ENCODE measurements around the gene COLEC11. TPM values are rescaled to one million over a fixed set of nuclear protein-coding genes. Genes with fewer than 3 reads are reported as not detected.

The COLEC11 gene
- total RNA-seq, 2 experiments from 2014 or later: 0.47 TPM; not detected in 1

- Histone ChIP-seq H3K27ac (ENCODE audit: low read depth in 1 of 2, low read length in 2 of 2) (no peak overlapping the region), H3K36me3 (ENCODE audit: insufficient read depth, low read length) (no peaks in the 10 kb centered on the region), H3K27me3 (ENCODE audit: control insufficient read depth in 1 of 2, insufficient read depth in 2 of 2, low read length in 2 of 2) (no peaks in the 10 kb centered on the region), H3K9me3 (ENCODE audit: control insufficient read depth in 1 of 2, insufficient read depth in 1 of 2, low read length in 2 of 2) (no peaks in the 10 kb centered on the region), H3K4me1 (ENCODE audit: insufficient read depth, low read length) (no peaks in the 10 kb centered on the region), H3K4me3 (ENCODE audit: low read length) (no peak overlapping the region)
- Mint-ChIP-seq H3K36me3 (ENCODE audit: low read depth) (no peaks in the 10 kb centered on the region), H3K9me3 (no peaks in the 10 kb centered on the region), H3K27me3 (no peaks in the 10 kb centered on the region), H3K4me3 (no peak overlapping the region), H3K4me1 (ENCODE audit: low read depth) (no peaks in the 10 kb centered on the region), H3K27ac (no peak overlapping the region)
- intact Hi-C loops (cut with DNase I, micrococcal nuclease): no loop called here
- ChIA-PET CTCF (no interaction called here), POLR2A (no interaction called here)
- no peak for ATAC-seq (ENCODE audit: poor library complexity)
- DNase-seq: peak in 1 of 14 experiments; percentile 15
- TF ChIP-seq CTCF (IDR thresholded peaks at IDR 0.05): no peak
Measured at GRCh38 chr2:3637311-3637675, 42.4 kb downstream of the COLEC11 start.

GRCh38 chr2:3637692-3638455 is 43.0 kb downstream of the COLEC11 start:
- no peak overlapping the region for H3K27ac ChIP-seq (ENCODE audit: low read depth in 1 of 2, low read length in 2 of 2)
- intact Hi-C loops (cut with DNase I, micrococcal nuclease): no loop called here
- H3K27ac Mint-ChIP-seq: no peak overlapping the region
- H3K27me3 ChIP-seq (ENCODE audit: control insufficient read depth in 1 of 2, insufficient read depth in 2 of 2, low read length in 2 of 2): no peaks in the 10 kb centered on the region
- no peaks in the 10 kb centered on the region for H3K36me3 ChIP-seq (ENCODE audit: insufficient read depth, low read length)
- H3K4me1 ChIP-seq (ENCODE audit: insufficient read depth, low read length): no peaks in the 10 kb centered on the region
- H3K36me3 Mint-ChIP-seq (ENCODE audit: low read depth): no peaks in the 10 kb centered on the region
- no peaks in the 10 kb centered on the region for H3K4me1 Mint-ChIP-seq (ENCODE audit: low read depth)
- DNase-seq (peak in 1 of 14 experiments; percentile 27), ATAC-seq (ENCODE audit: poor library complexity) (no peak)
- no peak overlapping the region for H3K4me3 ChIP-seq (ENCODE audit: low read length)
- H3K9me3 Mint-ChIP-seq: no peaks in the 10 kb centered on the region
- TF ChIP-seq CTCF (IDR thresholded peaks at IDR 0.05): no peak
- ChIA-PET CTCF (no interaction called here), POLR2A (no interaction called here)
- no peaks in the 10 kb centered on the region for H3K27me3 Mint-ChIP-seq
- no peak overlapping the region for H3K4me3 Mint-ChIP-seq
- no peaks in the 10 kb centered on the region for H3K9me3 ChIP-seq (ENCODE audit: control insufficient read depth in 1 of 2, insufficient read depth in 1 of 2, low read length in 2 of 2)

- H3K27me3 ChIP-seq (ENCODE audit: control insufficient read depth in 1 of 2, insufficient read depth in 2 of 2, low read length in 2 of 2): no peaks in the 10 kb centered on the region
- Mint-ChIP-seq H3K27ac (no peak overlapping the region), H3K27me3 (no peaks in the 10 kb centered on the region), H3K4me1 (ENCODE audit: low read depth) (no peaks in the 10 kb centered on the region), H3K4me3 (no peak overlapping the region), H3K9me3 (no peaks in the 10 kb centered on the region), H3K36me3 (ENCODE audit: low read depth) (no peaks in the 10 kb centered on the region)
- H3K27ac ChIP-seq (ENCODE audit: low read depth in 1 of 2, low read length in 2 of 2): no peak overlapping the region
- no peak overlapping the region for H3K4me3 ChIP-seq (ENCODE audit: low read length)
- H3K9me3 ChIP-seq (ENCODE audit: control insufficient read depth in 1 of 2, insufficient read depth in 1 of 2, low read length in 2 of 2): no peaks in the 10 kb centered on the region
- ChIA-PET POLR2A (no interaction called here), CTCF (no interaction called here)
- intact Hi-C loops (cut with DNase I, micrococcal nuclease): no loop called here
- H3K36me3 ChIP-seq (ENCODE audit: insufficient read depth, low read length): no peaks in the 10 kb centered on the region
- no peak for DNase-seq
- ATAC-seq (ENCODE audit: poor library complexity): no peak
- no peaks in the 10 kb centered on the region for H3K4me1 ChIP-seq (ENCODE audit: insufficient read depth, low read length)
- no peak for TF ChIP-seq CTCF (IDR thresholded peaks at IDR 0.05)
Measured at GRCh38 chr2:3638456-3638810, 43.5 kb downstream of the COLEC11 start.
